H9 (cell line): ENCODE measurements around the gene F2R. TPM values are rescaled to one million over a fixed set of nuclear protein-coding genes. Genes with fewer than 3 reads are reported as not detected.

Experiments
- DNase-seq: peaks from one replicate; pipeline ENCODE4 v3.0.0-alpha.2; 2017
- H2AFZ ChIP-seq: one replicate; pipeline ENCODE4 v1.6.1; 2013; ENCODE audit warnings: mild to moderate bottlenecking, low read length, control low read depth, moderate library complexity
- H2AK5ac ChIP-seq: 2 replicates; pipeline ENCODE4 v1.6.1; 2013; ENCODE audit warnings: low read length, control low read depth, mixed read lengths; ENCODE audit not compliant: insufficient read length
- H2BK120ac ChIP-seq: one replicate; pipeline ENCODE4 v1.6.1; 2013; ENCODE audit warnings: low read depth, mild to moderate bottlenecking, low read length, control low read depth, inconsistent platforms; ENCODE audit not compliant: poor library complexity, severe bottlenecking
- H2BK12ac ChIP-seq: 2 replicates; pipeline ENCODE4 v1.6.1; 2013; ENCODE audit warnings: low read length, control low read depth, mixed read lengths, low read depth; ENCODE audit not compliant: insufficient read length
- H2BK15ac ChIP-seq: 2 replicates; pipeline ENCODE4 v1.6.1; 2013; ENCODE audit warnings: low read depth, low read length, control low read depth
- H2BK20ac ChIP-seq: one replicate; pipeline ENCODE4 v1.6.1; 2013; ENCODE audit warnings: low read depth, mild to moderate bottlenecking, low read length, control low read depth, inconsistent platforms; ENCODE audit not compliant: poor library complexity, severe bottlenecking
- H2BK5ac ChIP-seq: 2 replicates; pipeline ENCODE4 v1.6.1; 2013; ENCODE audit warnings: low read length, control low read depth, mixed read lengths; ENCODE audit not compliant: insufficient read length
- H3K14ac ChIP-seq: 2 replicates; pipeline ENCODE4 v1.6.1; 2013; ENCODE audit warnings: low read length, control low read depth; ENCODE audit not compliant: insufficient read depth
- H3K18ac ChIP-seq: 2 replicates; pipeline ENCODE4 v1.6.1; 2013; ENCODE audit warnings: low read depth, mild to moderate bottlenecking, mixed read lengths, low read length, control low read depth; ENCODE audit not compliant: insufficient read length
- H3K23ac ChIP-seq: 2 replicates; pipeline ENCODE4 v1.6.1; 2013; ENCODE audit warnings: low read length, control low read depth, mixed read lengths, low read depth; ENCODE audit not compliant: insufficient read length
- H3K23me2 ChIP-seq: 2 replicates; pipeline ENCODE4 v1.6.1; 2013; ENCODE audit warnings: low read depth, mild to moderate bottlenecking, mixed read lengths, low read length, control low read depth; ENCODE audit not compliant: insufficient read length, poor library complexity, severe bottlenecking
- H3K27ac ChIP-seq: 2 replicates; pipeline ENCODE4 v1.5.1; 2013; ENCODE audit warnings: low read length, control low read depth, mixed read lengths, low read depth; ENCODE audit not compliant: insufficient read length
- H3K27me3 ChIP-seq: 2 replicates; pipeline ENCODE4 v1.6.1; 2013; ENCODE audit warnings: low read length, control low read depth, inconsistent platforms; ENCODE audit not compliant: insufficient read depth
- H3K4ac ChIP-seq: 2 replicates; pipeline ENCODE4 v1.6.1; 2013; ENCODE audit warnings: low read depth, mild to moderate bottlenecking, control low read depth, inconsistent platforms, low read length, moderate library complexity
- H3K4me1 ChIP-seq: 2 replicates; pipeline ENCODE4 v1.6.1; 2013; ENCODE audit warnings: low read length, control low read depth, inconsistent platforms; ENCODE audit not compliant: insufficient read depth
- H3K4me2 ChIP-seq: 2 replicates; pipeline ENCODE4 v1.6.1; 2013; ENCODE audit warnings: low read length, control low read depth, mixed read lengths; ENCODE audit not compliant: insufficient read length, insufficient read depth
- H3K56ac ChIP-seq: 2 replicates; pipeline ENCODE4 v1.6.1; 2013; ENCODE audit warnings: low read depth, mild to moderate bottlenecking, mixed read lengths, low read length, control low read depth; ENCODE audit not compliant: insufficient read length
- H3K79me1 ChIP-seq: 2 replicates; pipeline ENCODE4 v1.6.1; 2013; ENCODE audit warnings: low read depth, mild to moderate bottlenecking, moderate library complexity, low read length, control low read depth, inconsistent platforms; ENCODE audit not compliant: insufficient read depth, poor library complexity, severe bottlenecking
- H3K79me2 ChIP-seq: 2 replicates; pipeline ENCODE4 v1.6.1; 2013; ENCODE audit warnings: low read length, control low read depth, inconsistent platforms; ENCODE audit not compliant: insufficient read depth
- H3K9ac ChIP-seq: 2 replicates; pipeline ENCODE4 v1.6.1; 2013; ENCODE audit warnings: low read length, control low read depth, mixed read lengths; ENCODE audit not compliant: insufficient read length; ENCODE audit errors: extremely low read depth
- H3K9me3 ChIP-seq: one replicate; pipeline ENCODE4 v1.6.1; 2013; ENCODE audit warnings: low read depth, low read length, inconsistent platforms; ENCODE audit not compliant: control insufficient read depth
- H3T11ph ChIP-seq: one replicate; pipeline ENCODE4 v1.6.1; 2013; ENCODE audit warnings: mild to moderate bottlenecking, low read length, control low read depth, inconsistent platforms
- H4K20me1 ChIP-seq: one replicate; pipeline ENCODE4 v1.6.1; 2013; ENCODE audit not compliant: control insufficient read depth, insufficient read length, insufficient read depth
- H4K5ac ChIP-seq: 2 replicates; pipeline ENCODE4 v1.6.1; 2013; ENCODE audit warnings: low read depth, mild to moderate bottlenecking, mixed read lengths, low read length, control low read depth; ENCODE audit not compliant: insufficient read length
- H4K8ac ChIP-seq: replicated peaks from 2 replicates; pipeline ENCODE4 v1.6.1; 2013; ENCODE audit warnings: low read length, control low read depth, mixed read lengths, low read depth; ENCODE audit not compliant: insufficient read length
- H4K91ac ChIP-seq: 2 replicates; pipeline ENCODE4 v1.6.1; 2013; ENCODE audit warnings: low read depth, mild to moderate bottlenecking, moderate library complexity, mixed read lengths, low read length, control low read depth; ENCODE audit not compliant: insufficient read length
- H3K27ac Mint-ChIP-seq, 3 experiments: 2 replicates in 2 of 3; 3 replicates in 1 of 3; pipeline ENCODE4 v1.8.0; 2020 to 2021; ENCODE audit warnings: mixed read lengths in 3 of 3, mild to moderate bottlenecking in 1 of 3, moderate library complexity in 1 of 3
- H3K27me3 Mint-ChIP-seq: 2 replicates; pipeline ENCODE4 v1.8.0; 2021; ENCODE audit warnings: low read depth, mild to moderate bottlenecking, moderate library complexity, mixed read lengths
- H3K36me3 Mint-ChIP-seq, 3 experiments: 2 replicates in 2 of 3; 3 replicates in 1 of 3; pipeline ENCODE4 v1.8.0; 2020 to 2021; ENCODE audit warnings: low read depth in 3 of 3, mixed read lengths in 3 of 3; ENCODE audit not compliant: insufficient read depth in 1 of 3
- H3K4me1 Mint-ChIP-seq, 2 experiments: 2 replicates each; pipeline ENCODE4 v1.8.0; 2020; ENCODE audit warnings: mixed read lengths in 2 of 2
- H3K4me3 Mint-ChIP-seq, 2 experiments: 2 replicates in 1 of 2; 3 replicates in 1 of 2; pipeline ENCODE4 v1.8.0; 2020 to 2021; ENCODE audit warnings: mild to moderate bottlenecking in 2 of 2, mixed read lengths in 2 of 2, moderate library complexity in 1 of 2
- H3K9me3 Mint-ChIP-seq, 2 experiments: 2 replicates in 1 of 2; 3 replicates in 1 of 2; pipeline ENCODE4 v1.8.0; 2020; ENCODE audit warnings: mild to moderate bottlenecking in 2 of 2, mixed read lengths in 2 of 2, moderate library complexity in 1 of 2
- WGBS: extraction: QIAGEN DNeasy Blood & Tissue Kit; methylation state at CpG from one replicate; pipeline ENCODE4 v1.1.7; 2013; ENCODE audit warnings: missing lambda C conversion rate, low lambda C conversion rate, mixed read lengths; ENCODE audit not compliant: insufficient read length; ENCODE audit errors: extremely low coverage; 5-methylcytosine and 5-hydroxymethylcytosine counted together
- total RNA-seq: library from RNA; stranded (reverse); gene quantifications from 2 replicates; pipeline ENCODE4 v1.2.1, GENCODE V29; 2021
- TF ChIP-seq, protein P1 (sequence below): fragments of 200-600 bp; sonication (generic); conservative IDR thresholded peaks from 3 replicates; pipeline ENCODE4 v1.8.0; 2021; ENCODE audit warnings: antibody characterized with exemption, mild to moderate bottlenecking

F2R gene
- total RNA-seq, 1 experiment from 2014 or later: 14.8 TPM

GRCh38 chr5:76701298-76701697 is 14.6 kb upstream of the F2R start:
- no peak overlapping the region for H2BK12ac ChIP-seq
- H2AK5ac ChIP-seq: no peak overlapping the region
- H4K20me1 ChIP-seq: no peaks in the 10 kb centered on the region
- H3K79me1 ChIP-seq: no peaks in the 10 kb centered on the region
- TF ChIP-seq, protein P1, sequence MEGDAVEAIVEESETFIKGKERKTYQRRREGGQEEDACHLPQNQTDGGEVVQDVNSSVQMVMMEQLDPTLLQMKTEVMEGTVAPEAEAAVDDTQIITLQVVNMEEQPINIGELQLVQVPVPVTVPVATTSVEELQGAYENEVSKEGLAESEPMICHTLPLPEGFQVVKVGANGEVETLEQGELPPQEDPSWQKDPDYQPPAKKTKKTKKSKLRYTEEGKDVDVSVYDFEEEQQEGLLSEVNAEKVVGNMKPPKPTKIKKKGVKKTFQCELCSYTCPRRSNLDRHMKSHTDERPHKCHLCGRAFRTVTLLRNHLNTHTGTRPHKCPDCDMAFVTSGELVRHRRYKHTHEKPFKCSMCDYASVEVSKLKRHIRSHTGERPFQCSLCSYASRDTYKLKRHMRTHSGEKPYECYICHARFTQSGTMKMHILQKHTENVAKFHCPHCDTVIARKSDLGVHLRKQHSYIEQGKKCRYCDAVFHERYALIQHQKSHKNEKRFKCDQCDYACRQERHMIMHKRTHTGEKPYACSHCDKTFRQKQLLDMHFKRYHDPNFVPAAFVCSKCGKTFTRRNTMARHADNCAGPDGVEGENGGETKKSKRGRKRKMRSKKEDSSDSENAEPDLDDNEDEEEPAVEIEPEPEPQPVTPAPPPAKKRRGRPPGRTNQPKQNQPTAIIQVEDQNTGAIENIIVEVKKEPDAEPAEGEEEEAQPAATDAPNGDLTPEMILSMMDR: no peak
- no peak overlapping the region for H3K23ac ChIP-seq
- no peak overlapping the region for H3K18ac ChIP-seq
- H3K79me2 ChIP-seq: no peaks in the 10 kb centered on the region
- no peak overlapping the region for H3K9ac ChIP-seq
- H2AFZ ChIP-seq: no peak overlapping the region
- no peak overlapping the region for H2BK5ac ChIP-seq
- Mint-ChIP-seq H3K4me1 (peaks cover 2 to 5% of the 10 kb centered on the region in 2 experiments; a peak in 3 of 4 replicates), H3K27ac (no peak overlapping the region), H3K4me3 (no peak overlapping the region), H3K27me3 (no peaks in the 10 kb centered on the region), H3K9me3 (no peaks in the 10 kb centered on the region), H3K36me3 (peaks cover 0 to 7% (median 3%) of the 10 kb centered on the region in 3 experiments; a peak in 3 of 7 replicates)
- DNase-seq: no peak
- no peak overlapping the region for H4K5ac ChIP-seq
- no peak overlapping the region for H4K91ac ChIP-seq
- WGBS: no CpG with 5 or more reads among the region's 2 CpGs
- H4K8ac ChIP-seq: no peak overlapping the region
- H3K56ac ChIP-seq: no peak overlapping the region
- H3K23me2 ChIP-seq: no peaks in the 10 kb centered on the region
- H2BK120ac ChIP-seq: no peak overlapping the region
- H3K27ac ChIP-seq: no peak overlapping the region
- no peak overlapping the region for H3T11ph ChIP-seq
- H3K27me3 ChIP-seq: no peaks in the 10 kb centered on the region
- no peaks in the 10 kb centered on the region for H3K9me3 ChIP-seq
- H3K4me2 ChIP-seq: no peak overlapping the region
- H3K4me1 ChIP-seq: no peaks in the 10 kb centered on the region
- H2BK15ac ChIP-seq: no peak overlapping the region
- H2BK20ac ChIP-seq: no peak overlapping the region
- H3K14ac ChIP-seq: no peak overlapping the region
- no peak overlapping the region for H3K4ac ChIP-seq
